ENCODE data around the gene ZFHX3. TPM values are rescaled to one million over a fixed set of nuclear protein-coding genes. Genes with fewer than 3 reads are reported as not detected.

The ZFHX3 gene
- polyA plus RNA-seq, 4 donors, result 0.45 to 12.8 (median 2.7) TPM

- no peak overlapping the region for H3K4me3 ChIP-seq (ENCODE audit: low read depth in 1 of 3, low read length in 3 of 3)
- H3K27me3 ChIP-seq (ENCODE audit: control insufficient read depth in 3 of 3, insufficient read depth in 3 of 3, low read length in 3 of 3), result no peaks in the 10 kb centered on the region
- DNase-seq (no peak), FAIRE-seq (no peak)
- no peak overlapping the region for H3K27ac ChIP-seq (ENCODE audit: low read depth in 1 of 3, low read length in 2 of 3)
- WGBS, 3 donors, result 83 to 93% (median 89%) methylated on average over 14 of the region's 14 CpGs
- H3K36me3 ChIP-seq (ENCODE audit: control insufficient read depth in 3 of 3, insufficient read depth in 2 of 3, low read depth in 1 of 3, low read length in 3 of 3), result peaks cover 0 to 10% (median 0%) of the 10 kb centered on the region in 3 donors
- peaks cover 0 to 6% (median 0%) of the 10 kb centered on the region in 3 donors for H3K4me1 ChIP-seq (ENCODE audit: control insufficient read depth in 3 of 3, insufficient read depth in 2 of 3, low read depth in 1 of 3, low read length in 2 of 3)
- no peaks in the 10 kb centered on the region for H3K9me3 ChIP-seq (ENCODE audit: control insufficient read depth in 2 of 2, insufficient read depth in 1 of 2, low read depth in 1 of 2, low read length in 1 of 2)
Observed at GRCh38 chr16:72860726-72861562, 187.0 kb downstream of the ZFHX3 start.

GRCh38 chr16:72859581-72859980 is 188.3 kb downstream of the ZFHX3 start:
- no peak overlapping the region for H3K27ac ChIP-seq (ENCODE audit: low read depth in 1 of 3, low read length in 2 of 3)
- FAIRE-seq, result no peak
- WGBS, 3 donors, result 90 to 91% (median 91%) methylated on average over 6 of the region's 6 CpGs
- H3K9me3 ChIP-seq (ENCODE audit: control insufficient read depth in 2 of 2, insufficient read depth in 1 of 2, low read depth in 1 of 2, low read length in 1 of 2), result no peaks in the 10 kb centered on the region
- no peak for DNase-seq
- no peaks in the 10 kb centered on the region for H3K27me3 ChIP-seq (ENCODE audit: control insufficient read depth in 3 of 3, insufficient read depth in 3 of 3, low read length in 3 of 3)
- H3K4me3 ChIP-seq (ENCODE audit: low read depth in 1 of 3, low read length in 3 of 3), result no peak overlapping the region
- peaks cover 0 to 3% (median 0%) of the 10 kb centered on the region in 3 donors for H3K36me3 ChIP-seq (ENCODE audit: control insufficient read depth in 3 of 3, insufficient read depth in 2 of 3, low read depth in 1 of 3, low read length in 3 of 3)
- H3K4me1 ChIP-seq (ENCODE audit: control insufficient read depth in 3 of 3, insufficient read depth in 2 of 3, low read depth in 1 of 3, low read length in 2 of 3), result peaks cover 0 to 6% (median 0%) of the 10 kb centered on the region in 3 donors

GRCh38 chr16:72858665-72859493 is 189.0 kb downstream of the ZFHX3 start:
- H3K27ac ChIP-seq (ENCODE audit: low read depth in 1 of 3, low read length in 2 of 3), result no peak overlapping the region
- H3K4me3 ChIP-seq (ENCODE audit: low read depth in 1 of 3, low read length in 3 of 3), result no peak overlapping the region
- H3K9me3 ChIP-seq (ENCODE audit: control insufficient read depth in 2 of 2, insufficient read depth in 1 of 2, low read depth in 1 of 2, low read length in 1 of 2), result no peaks in the 10 kb centered on the region
- H3K4me1 ChIP-seq (ENCODE audit: control insufficient read depth in 3 of 3, insufficient read depth in 2 of 3, low read depth in 1 of 3, low read length in 2 of 3), result peaks cover 0 to 6% (median 0%) of the 10 kb centered on the region in 3 donors
- no peaks in the 10 kb centered on the region for H3K27me3 ChIP-seq (ENCODE audit: control insufficient read depth in 3 of 3, insufficient read depth in 3 of 3, low read length in 3 of 3)
- peaks cover 0 to 3% (median 0%) of the 10 kb centered on the region in 3 donors for H3K36me3 ChIP-seq (ENCODE audit: control insufficient read depth in 3 of 3, insufficient read depth in 2 of 3, low read depth in 1 of 3, low read length in 3 of 3)
- 77 to 90% (median 83%) methylated on average over 21 of the region's 21 CpGs for WGBS, 3 donors
- FAIRE-seq, result no peak
- no peak for DNase-seq

GRCh38 chr16:72857834-72858664 is 189.9 kb downstream of the ZFHX3 start:
- no peak overlapping the region for H3K27ac ChIP-seq (ENCODE audit: low read depth in 1 of 3, low read length in 2 of 3)
- no peaks in the 10 kb centered on the region for H3K9me3 ChIP-seq (ENCODE audit: control insufficient read depth in 2 of 2, insufficient read depth in 1 of 2, low read depth in 1 of 2, low read length in 1 of 2)
- H3K36me3 ChIP-seq (ENCODE audit: control insufficient read depth in 3 of 3, insufficient read depth in 2 of 3, low read depth in 1 of 3, low read length in 3 of 3), result peaks cover 0 to 3% (median 0%) of the 10 kb centered on the region in 3 donors
- DNase-seq (no peak), FAIRE-seq (no peak)
- no peaks in the 10 kb centered on the region for H3K27me3 ChIP-seq (ENCODE audit: control insufficient read depth in 3 of 3, insufficient read depth in 3 of 3, low read length in 3 of 3)
- peaks cover 0 to 6% (median 0%) of the 10 kb centered on the region in 3 donors for H3K4me1 ChIP-seq (ENCODE audit: control insufficient read depth in 3 of 3, insufficient read depth in 2 of 3, low read depth in 1 of 3, low read length in 2 of 3)
- H3K4me3 ChIP-seq (ENCODE audit: low read depth in 1 of 3, low read length in 3 of 3), result no peak overlapping the region
- WGBS, 3 donors, result 86 to 89% (median 87%) methylated on average over 14 of the region's 14 CpGs

- H3K4me3 ChIP-seq (ENCODE audit: low read depth in 1 of 3, low read length in 3 of 3), result no peak overlapping the region
- 80 to 89% (median 83%) methylated on average over 1 of the region's 1 CpG for WGBS, 3 donors
- FAIRE-seq, result no peak
Observed at GRCh38 chr16:72856797-72857196, 191.1 kb downstream of the ZFHX3 start.

GRCh38 chr16:72854267-72854959 is 193.5 kb downstream of the ZFHX3 start:
- 86 to 92% (median 88%) methylated on average over 11 of the region's 11 CpGs for WGBS, 3 donors
- peaks cover 0 to 3% (median 0%) of the 10 kb centered on the region in 3 donors for H3K36me3 ChIP-seq (ENCODE audit: control insufficient read depth in 3 of 3, insufficient read depth in 2 of 3, low read depth in 1 of 3, low read length in 3 of 3)
- no peaks in the 10 kb centered on the region for H3K9me3 ChIP-seq (ENCODE audit: control insufficient read depth in 2 of 2, insufficient read depth in 1 of 2, low read depth in 1 of 2, low read length in 1 of 2)
- no peaks in the 10 kb centered on the region for H3K27me3 ChIP-seq (ENCODE audit: control insufficient read depth in 3 of 3, insufficient read depth in 3 of 3, low read length in 3 of 3)
- H3K4me3 ChIP-seq (ENCODE audit: low read depth in 1 of 3, low read length in 3 of 3), result no peak overlapping the region
- no peak overlapping the region for H3K27ac ChIP-seq (ENCODE audit: low read depth in 1 of 3, low read length in 2 of 3)
- DNase-seq (no peak), FAIRE-seq (no peak)
- peaks cover 0 to 4% (median 0%) of the 10 kb centered on the region in 3 donors for H3K4me1 ChIP-seq (ENCODE audit: control insufficient read depth in 3 of 3, insufficient read depth in 2 of 3, low read depth in 1 of 3, low read length in 2 of 3)

More at GRCh38 chr16:72856797-72857196, 191.1 kb downstream of the ZFHX3 start:
- Histone ChIP-seq H3K9me3 (ENCODE audit: control insufficient read depth in 2 of 2, insufficient read depth in 1 of 2, low read depth in 1 of 2, low read length in 1 of 2) (no peaks in the 10 kb centered on the region), H3K27ac (ENCODE audit: low read depth in 1 of 3, low read length in 2 of 3) (no peak overlapping the region), H3K36me3 (ENCODE audit: control insufficient read depth in 3 of 3, insufficient read depth in 2 of 3, low read depth in 1 of 3, low read length in 3 of 3) (peaks cover 0 to 3% (median 0%) of the 10 kb centered on the region in 3 donors), H3K27me3 (ENCODE audit: control insufficient read depth in 3 of 3, insufficient read depth in 3 of 3, low read length in 3 of 3) (no peaks in the 10 kb centered on the region), H3K4me1 (ENCODE audit: control insufficient read depth in 3 of 3, insufficient read depth in 2 of 3, low read depth in 1 of 3, low read length in 2 of 3) (peaks cover 0 to 6% (median 0%) of the 10 kb centered on the region in 3 donors)
- no peak for DNase-seq

GRCh38 chr16:72853575-72854266 is 194.2 kb downstream of the ZFHX3 start:
- Histone ChIP-seq H3K36me3 (ENCODE audit: control insufficient read depth in 3 of 3, insufficient read depth in 2 of 3, low read depth in 1 of 3, low read length in 3 of 3) (peaks cover 0 to 7% (median 0%) of the 10 kb centered on the region in 3 donors), H3K9me3 (ENCODE audit: control insufficient read depth in 2 of 2, insufficient read depth in 1 of 2, low read depth in 1 of 2, low read length in 1 of 2) (no peaks in the 10 kb centered on the region), H3K27me3 (ENCODE audit: control insufficient read depth in 3 of 3, insufficient read depth in 3 of 3, low read length in 3 of 3) (no peaks in the 10 kb centered on the region), H3K4me1 (ENCODE audit: control insufficient read depth in 3 of 3, insufficient read depth in 2 of 3, low read depth in 1 of 3, low read length in 2 of 3) (peaks cover 0 to 7% (median 2%) of the 10 kb centered on the region in 3 donors), H3K4me3 (ENCODE audit: low read depth in 1 of 3, low read length in 3 of 3) (no peak overlapping the region), H3K27ac (ENCODE audit: low read depth in 1 of 3, low read length in 2 of 3) (no peak overlapping the region)
- 82 to 87% (median 85%) methylated on average over 4 of the region's 4 CpGs for WGBS, 3 donors
- DNase-seq, result no peak
- no peak for FAIRE-seq
